C4-2B (cell line): ENCODE data around the gene PRICKLE1.

Experiments
- H3K27ac ChIP-seq: fragments of 450-650 bp; 2 replicates; pipeline ENCODE4 v1.5.1; 2017
- ZFX ChIP-seq: fragments of 450-650 bp; IDR thresholded peaks from 2 replicates; pipeline ENCODE4 v1.6.1; 2017
- TF ChIP-seq, protein P1 (sequence below): fragments of 450-650 bp; conservative IDR thresholded peaks from 2 replicates; pipeline ENCODE4 v1.5.1; 2017; ENCODE audit warnings: mild to moderate bottlenecking

The PRICKLE1 gene

DNA sequence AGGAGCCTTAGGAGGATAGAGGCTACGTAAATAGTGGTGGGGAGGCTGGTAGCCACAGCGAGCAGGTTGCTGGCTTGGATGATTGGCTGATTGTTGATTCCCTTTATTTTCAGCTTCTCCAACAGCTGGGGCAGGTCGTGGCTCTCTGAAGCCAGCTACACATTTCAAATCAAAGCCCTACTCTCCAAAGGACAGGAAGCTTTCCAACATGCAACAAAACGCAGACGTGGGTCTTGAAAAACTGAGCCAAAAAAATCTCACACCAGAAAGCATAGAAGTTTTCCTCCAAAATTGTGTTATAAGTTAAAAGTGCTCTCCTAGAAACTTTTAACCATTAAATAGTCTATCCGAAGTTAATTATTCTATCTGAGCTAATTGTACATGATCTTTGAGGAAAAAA, 37.6 kb upstream of the PRICKLE1 start:
- no peak for TF ChIP-seq ZFX
- TF ChIP-seq, protein P1, sequence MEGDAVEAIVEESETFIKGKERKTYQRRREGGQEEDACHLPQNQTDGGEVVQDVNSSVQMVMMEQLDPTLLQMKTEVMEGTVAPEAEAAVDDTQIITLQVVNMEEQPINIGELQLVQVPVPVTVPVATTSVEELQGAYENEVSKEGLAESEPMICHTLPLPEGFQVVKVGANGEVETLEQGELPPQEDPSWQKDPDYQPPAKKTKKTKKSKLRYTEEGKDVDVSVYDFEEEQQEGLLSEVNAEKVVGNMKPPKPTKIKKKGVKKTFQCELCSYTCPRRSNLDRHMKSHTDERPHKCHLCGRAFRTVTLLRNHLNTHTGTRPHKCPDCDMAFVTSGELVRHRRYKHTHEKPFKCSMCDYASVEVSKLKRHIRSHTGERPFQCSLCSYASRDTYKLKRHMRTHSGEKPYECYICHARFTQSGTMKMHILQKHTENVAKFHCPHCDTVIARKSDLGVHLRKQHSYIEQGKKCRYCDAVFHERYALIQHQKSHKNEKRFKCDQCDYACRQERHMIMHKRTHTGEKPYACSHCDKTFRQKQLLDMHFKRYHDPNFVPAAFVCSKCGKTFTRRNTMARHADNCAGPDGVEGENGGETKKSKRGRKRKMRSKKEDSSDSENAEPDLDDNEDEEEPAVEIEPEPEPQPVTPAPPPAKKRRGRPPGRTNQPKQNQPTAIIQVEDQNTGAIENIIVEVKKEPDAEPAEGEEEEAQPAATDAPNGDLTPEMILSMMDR = no peak
- H3K27ac ChIP-seq = no peak overlapping the region

DNA sequence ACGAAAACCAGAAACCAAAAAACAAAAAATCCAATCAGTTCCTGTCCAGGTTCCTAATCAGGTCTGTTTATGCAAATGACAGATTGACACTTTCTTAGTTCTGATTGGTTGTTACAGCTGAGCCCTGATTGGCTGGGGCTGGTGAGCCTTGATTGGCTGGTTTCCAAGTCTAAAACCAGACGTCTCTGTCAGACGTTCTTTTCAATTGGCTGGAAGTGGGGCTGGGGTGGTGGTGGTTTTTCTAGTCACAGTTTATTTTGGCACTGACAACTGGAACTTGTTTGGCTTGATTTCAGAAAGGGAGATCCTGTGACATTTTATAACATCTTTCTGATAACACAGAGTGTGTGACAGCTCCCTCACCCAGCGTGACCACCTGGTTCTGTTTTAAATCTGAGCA, 36.1 kb upstream of the PRICKLE1 start:
- TF ChIP-seq ZFX = no peak
- TF ChIP-seq, protein P1 = no peak

DNA sequence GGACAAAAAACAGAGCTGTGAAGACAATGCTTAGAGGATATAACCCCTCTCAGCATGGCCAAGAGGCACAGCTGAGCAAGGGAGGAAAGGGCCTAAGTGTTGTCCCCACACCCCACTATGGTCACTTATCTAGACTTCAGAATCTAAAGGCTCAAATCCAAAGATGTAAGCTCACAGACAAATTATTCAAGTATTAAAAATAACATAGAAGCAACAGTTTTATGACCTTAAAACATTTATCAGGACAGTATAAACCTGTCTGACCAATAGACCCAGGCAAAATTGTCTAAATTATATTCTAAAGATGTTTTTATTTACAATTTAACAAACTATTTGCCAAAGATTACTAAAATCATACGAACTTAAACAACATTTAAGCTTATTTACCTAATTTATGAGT, 28.1 kb upstream of the PRICKLE1 start:
- H3K27ac ChIP-seq = no peak overlapping the region
- TF ChIP-seq, protein P1 = no peak

More for the DNA sequence above, 36.1 kb upstream of the PRICKLE1 start:
- H3K27ac ChIP-seq = no peak overlapping the region

DNA sequence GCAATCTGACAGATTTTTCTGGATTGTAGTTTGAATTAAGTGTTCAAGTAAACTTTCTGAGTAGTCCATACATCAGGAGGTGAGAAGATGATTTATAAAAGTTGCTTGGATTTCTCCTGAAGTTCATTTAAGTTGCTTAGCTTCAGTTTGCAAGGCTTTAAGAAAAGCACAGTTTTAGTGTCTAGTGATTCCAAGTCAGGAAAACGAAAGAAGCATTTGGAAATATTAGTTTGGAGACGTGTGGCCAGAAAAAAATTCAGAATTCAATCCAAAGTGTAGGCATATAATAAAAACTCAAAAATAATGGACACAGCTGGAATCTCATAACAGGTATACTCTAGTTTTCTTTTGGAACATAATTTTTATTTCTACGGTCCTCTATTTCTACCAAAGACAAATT, 25.5 kb upstream of the PRICKLE1 start:
- no peak overlapping the region for H3K27ac ChIP-seq
- no peak for TF ChIP-seq ZFX
- TF ChIP-seq, protein P1 = no peak

DNA sequence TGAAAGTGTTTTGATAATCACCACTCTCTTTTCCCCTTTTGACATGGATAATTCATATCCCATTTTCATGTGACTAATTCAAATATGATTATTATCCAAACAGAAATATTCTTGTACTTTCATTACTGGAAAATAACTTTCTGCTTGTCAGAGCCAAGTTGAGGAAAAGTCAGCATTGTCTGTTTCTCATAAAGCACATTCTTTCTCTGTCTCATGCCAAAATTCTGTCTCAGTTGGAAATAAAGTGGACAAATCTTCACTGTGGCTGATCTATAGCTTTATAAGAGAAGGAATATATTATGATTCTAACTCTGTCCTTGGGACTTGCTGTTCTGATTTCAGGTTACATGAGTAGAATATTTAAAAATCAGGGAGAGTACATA, 22.7 kb upstream of the PRICKLE1 start:
- no peak for TF ChIP-seq ZFX
- TF ChIP-seq, protein P1 = no peak
- no peak overlapping the region for H3K27ac ChIP-seq

DNA sequence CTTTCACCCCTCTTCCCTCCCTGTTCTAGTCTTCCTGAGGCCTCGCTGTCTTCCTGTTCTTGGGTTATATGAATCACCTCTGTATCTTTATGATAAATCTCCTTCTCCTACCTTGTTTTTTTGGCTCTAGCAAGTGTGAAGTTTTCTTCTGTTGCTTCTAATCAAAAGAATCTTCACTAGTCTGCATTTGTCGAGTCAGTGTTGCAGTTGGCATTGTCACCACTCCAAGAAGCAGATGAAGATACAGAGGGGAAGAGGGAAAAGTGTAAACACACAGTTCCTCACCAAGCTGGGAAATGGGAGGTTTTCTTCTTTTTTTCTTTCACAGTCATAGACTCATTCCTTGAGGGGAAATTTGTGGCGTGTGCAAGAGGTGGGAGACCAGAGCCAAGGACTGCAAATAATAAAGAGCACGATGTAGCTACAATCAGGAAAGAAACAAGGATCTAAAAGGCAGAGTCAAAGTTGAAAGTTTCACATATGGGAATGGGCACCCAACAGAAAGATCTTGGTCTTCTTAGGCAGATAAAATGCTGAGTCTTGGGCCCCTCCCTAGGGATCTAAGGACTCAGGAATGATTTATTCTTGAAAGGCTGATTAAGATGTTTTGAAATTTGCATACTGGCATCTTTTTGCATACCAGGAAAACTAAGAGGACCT, 22.2 kb upstream of the PRICKLE1 start:
- TF ChIP-seq ZFX = no peak
- TF ChIP-seq, protein P1 = no peak
- no peak overlapping the region for H3K27ac ChIP-seq

DNA sequence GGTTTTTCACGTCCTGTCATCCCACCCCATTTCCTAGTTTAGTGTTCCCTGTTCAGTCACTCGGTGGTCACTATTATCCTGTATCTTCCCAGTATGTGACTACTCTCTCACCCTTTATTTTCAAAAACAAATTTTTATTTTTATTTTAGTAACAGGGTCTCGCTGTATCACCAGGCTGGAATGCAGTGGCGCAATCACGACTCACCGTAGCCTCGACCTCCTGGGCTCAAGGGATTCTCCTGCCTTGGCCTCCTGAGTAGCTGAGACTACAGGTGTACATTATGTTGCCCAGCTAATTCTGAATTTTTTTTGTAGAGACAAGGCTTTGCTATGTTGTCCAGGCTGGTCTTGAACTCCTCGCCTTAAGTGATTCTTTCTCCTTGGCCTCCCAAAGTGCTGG, 20.1 kb upstream of the PRICKLE1 start:
- TF ChIP-seq, protein P1 = no peak
- TF ChIP-seq ZFX = no peak
- H3K27ac ChIP-seq = no peak overlapping the region
